HEK293T (cell line): ENCODE results near the gene DNASE1L1.

Experiments used
- CTCF ChIA-PET: fragments of 350-600 bp; formaldehyde crosslinking; extraction: SDS; loops from one replicate; lab custom pipeline; 2021; ENCODE audit warnings: antibody characterized with exemption, inconsistent platforms; lab: Yijun Ruan, JAX
- POLR2A ChIA-PET: fragments of 350-600 bp; formaldehyde crosslinking; extraction: SDS; loops from one replicate; lab custom pipeline; 2020; ENCODE audit warnings: antibody characterized with exemption, inconsistent platforms; lab: Yijun Ruan, JAX
- DNase-seq: peaks from one replicate; pipeline ENCODE4 v3.0.0; 2012; ENCODE audit warnings: mixed read lengths; ENCODE audit errors: extremely low spot score
- ARNT ChIP-seq: fragments of 450-650 bp; IDR thresholded peaks from 2 replicates; pipeline ENCODE4 v1.6.1; 2017; ENCODE audit warnings: mild to moderate bottlenecking
- BHLHE40 ChIP-seq: fragments of 450-650 bp; IDR thresholded peaks from 2 replicates; pipeline ENCODE4 v1.6.1; 2016; ENCODE audit warnings: mild to moderate bottlenecking, moderate library complexity, borderline replicate concordance
- CTBP1 ChIP-seq: fragments of 450-650 bp; IDR thresholded peaks from 2 replicates; pipeline ENCODE4 v1.6.1; 2016; ENCODE audit warnings: borderline replicate concordance
- ELF4 ChIP-seq: fragments of 450-650 bp; IDR thresholded peaks from 2 replicates; pipeline ENCODE4 v1.6.1; 2017; ENCODE audit warnings: antibody characterized with exemption
- FOXA1 ChIP-seq: fragments of 450-650 bp; IDR thresholded peaks from 2 replicates; pipeline ENCODE4 v1.6.1; 2016; ENCODE audit warnings: mild to moderate bottlenecking
- FOXK2 ChIP-seq: fragments of 450-650 bp; IDR thresholded peaks from 2 replicates; pipeline ENCODE4 v1.6.1; 2016; ENCODE audit warnings: mild to moderate bottlenecking
- FOXM1 ChIP-seq: fragments of 450-650 bp; IDR thresholded peaks from 2 replicates; pipeline ENCODE4 v1.6.1; 2017; ENCODE audit warnings: mild to moderate bottlenecking, borderline replicate concordance
- HDGF ChIP-seq: fragments of 450-650 bp; IDR thresholded peaks from 2 replicates; pipeline ENCODE4 v1.6.1; 2017; ENCODE audit warnings: antibody characterized with exemption, borderline replicate concordance
- L3MBTL2 ChIP-seq: fragments of 450-650 bp; conservative IDR thresholded peaks from 2 replicates; pipeline ENCODE4 v1.6.1; 2016; ENCODE audit warnings: mild to moderate bottlenecking
- LEF1 ChIP-seq: fragments of 450-650 bp; IDR thresholded peaks from 2 replicates; pipeline ENCODE4 v1.6.1; 2017; ENCODE audit warnings: mild to moderate bottlenecking, borderline replicate concordance
- NFRKB ChIP-seq: fragments of 450-650 bp; IDR thresholded peaks from 2 replicates; pipeline ENCODE4 v1.6.1; 2016; ENCODE audit warnings: mild to moderate bottlenecking, moderate library complexity
- SP1 ChIP-seq: fragments of 450-650 bp; IDR thresholded peaks from 2 replicates; pipeline ENCODE4 v1.6.1; 2017
- SUZ12 ChIP-seq: fragments of 450-650 bp; IDR thresholded peaks from 2 replicates; pipeline ENCODE4 v1.6.1; 2016; ENCODE audit warnings: mild to moderate bottlenecking
- TARDBP ChIP-seq: fragments of 450-650 bp; IDR thresholded peaks from 2 replicates; pipeline ENCODE4 v1.6.1; 2016
- ZNF384 ChIP-seq: fragments of 450-650 bp; IDR thresholded peaks from 2 replicates; pipeline ENCODE4 v1.6.1; 2016
- TF ChIP-seq, protein P1 (sequence below): fragments of 450-650 bp; IDR thresholded peaks from 2 replicates; pipeline ENCODE4 v1.6.1; 2016

DNASE1L1 gene

DNA sequence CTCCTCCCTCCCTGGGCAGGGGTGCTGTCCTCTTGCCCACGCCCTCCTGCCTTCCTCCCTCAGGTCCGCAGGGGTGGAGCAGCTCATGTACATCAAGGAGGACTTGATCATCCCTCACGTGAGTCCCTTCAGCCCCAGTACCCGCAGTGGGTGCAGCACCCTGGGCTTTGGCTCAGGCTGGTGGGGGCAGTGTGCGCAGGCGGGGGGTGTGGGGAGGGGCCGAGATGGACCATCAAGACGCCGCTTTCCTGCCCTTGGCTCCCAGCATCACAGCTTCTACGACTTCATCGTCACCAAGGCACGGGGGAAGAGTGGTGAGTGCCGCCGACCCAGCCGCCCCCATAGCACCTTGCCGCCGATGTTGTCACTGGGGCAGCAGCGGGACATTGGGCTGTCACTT lies 40.6 kb upstream of the DNASE1L1 start:
- TF ChIP-seq FOXM1 = no peak
- TF ChIP-seq, protein P1, sequence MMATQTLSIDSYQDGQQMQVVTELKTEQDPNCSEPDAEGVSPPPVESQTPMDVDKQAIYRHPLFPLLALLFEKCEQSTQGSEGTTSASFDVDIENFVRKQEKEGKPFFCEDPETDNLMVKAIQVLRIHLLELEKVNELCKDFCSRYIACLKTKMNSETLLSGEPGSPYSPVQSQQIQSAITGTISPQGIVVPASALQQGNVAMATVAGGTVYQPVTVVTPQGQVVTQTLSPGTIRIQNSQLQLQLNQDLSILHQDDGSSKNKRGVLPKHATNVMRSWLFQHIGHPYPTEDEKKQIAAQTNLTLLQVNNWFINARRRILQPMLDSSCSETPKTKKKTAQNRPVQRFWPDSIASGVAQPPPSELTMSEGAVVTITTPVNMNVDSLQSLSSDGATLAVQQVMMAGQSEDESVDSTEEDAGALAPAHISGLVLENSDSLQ = no peak
- no peak for TF ChIP-seq BHLHE40
- no peak for TF ChIP-seq ARNT
- TF ChIP-seq ZNF384 = no peak
- TF ChIP-seq SUZ12 = no peak
- TF ChIP-seq L3MBTL2 = no peak
- no peak for TF ChIP-seq FOXA1
- TF ChIP-seq ELF4 = no peak
- no peak for TF ChIP-seq NFRKB
- no peak for TF ChIP-seq LEF1
- ChIA-PET POLR2A (interaction anchor here (1.2 to 1.7 kb wide), 2 partner anchors 11 to 41 kb away, joined by 3 read pairs; partner anchors contain the start of gene SLC10A3), CTCF (no interaction called here)
- no peak for DNase-seq

DNA sequence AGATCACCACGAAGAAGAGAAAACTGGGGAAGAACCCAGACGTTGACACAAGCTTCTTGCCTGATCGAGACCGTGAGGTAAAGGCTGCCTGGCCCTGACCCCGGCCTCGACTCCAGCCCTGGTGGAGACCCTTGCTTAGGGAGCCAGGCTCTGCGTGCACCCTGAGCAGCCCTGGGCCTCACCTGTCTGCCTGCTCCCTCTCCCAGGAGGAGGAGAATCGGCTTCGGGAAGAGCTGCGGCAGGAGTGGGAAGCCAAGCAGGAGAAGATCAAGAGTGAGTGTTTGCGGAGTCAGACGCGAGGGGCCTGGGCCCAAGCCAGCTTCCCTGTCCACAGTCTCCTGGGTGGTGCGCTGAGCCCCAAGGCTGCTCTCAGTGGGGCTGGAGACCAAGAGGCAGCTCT lies 39.4 kb upstream of the DNASE1L1 start:
- POLR2A ChIA-PET = interaction anchor here (0.6 to 1.7 kb wide), 2 partner anchors 9 to 18 kb away, joined by 3 to 4 read pairs; no protein-coding TSS in a partner anchor
- no peak for TF ChIP-seq ELF4
- DNase-seq = no peak
- CTCF ChIA-PET = interaction anchor here (0.9 kb wide), 1 partner anchor 13 kb away, joined by 3 read pairs; no protein-coding TSS in a partner anchor

DNA sequence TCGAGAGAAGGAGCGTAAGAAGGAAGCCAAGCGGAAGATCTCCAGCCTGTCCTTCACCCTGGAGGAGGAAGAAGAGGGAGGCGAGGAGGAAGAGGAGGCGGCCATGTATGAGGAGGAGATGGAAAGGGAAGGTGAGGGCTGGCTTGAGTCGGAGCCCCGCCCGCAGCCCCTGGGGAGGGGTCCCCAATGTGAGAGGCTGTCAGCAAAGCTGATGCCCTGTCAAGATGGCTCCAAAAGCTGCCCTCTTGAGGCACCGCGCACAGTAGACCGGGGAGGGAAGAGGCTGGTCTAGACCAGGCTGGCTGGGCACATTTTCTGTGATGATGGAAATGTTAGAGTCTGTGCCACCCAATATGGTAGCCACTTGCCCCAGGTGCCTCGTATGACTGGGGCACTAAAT lies 37.4 kb upstream of the DNASE1L1 start:
- ChIA-PET POLR2A (interaction anchor here (1.0 to 1.6 kb wide), 4 partner anchors 13 to 56 kb away, joined by 3 to 4 read pairs (median 4); no protein-coding TSS in a partner anchor), CTCF (no interaction called here)
- TF ChIP-seq NFRKB = no peak
- TF ChIP-seq BHLHE40 = no peak
- TF ChIP-seq ARNT = no peak
- TF ChIP-seq LEF1 = no peak
- no peak for TF ChIP-seq SP1
- no peak for TF ChIP-seq CTBP1
- TF ChIP-seq TARDBP = no peak
- TF ChIP-seq ZNF384 = no peak
- TF ChIP-seq FOXK2 = no peak
- TF ChIP-seq, protein P1 = no peak
- no peak for TF ChIP-seq FOXA1
- TF ChIP-seq ELF4 = no peak
- TF ChIP-seq HDGF = no peak
- no peak for TF ChIP-seq SUZ12
- TF ChIP-seq L3MBTL2 = no peak
- TF ChIP-seq FOXM1 = no peak
- DNase-seq = no peak

DNA sequence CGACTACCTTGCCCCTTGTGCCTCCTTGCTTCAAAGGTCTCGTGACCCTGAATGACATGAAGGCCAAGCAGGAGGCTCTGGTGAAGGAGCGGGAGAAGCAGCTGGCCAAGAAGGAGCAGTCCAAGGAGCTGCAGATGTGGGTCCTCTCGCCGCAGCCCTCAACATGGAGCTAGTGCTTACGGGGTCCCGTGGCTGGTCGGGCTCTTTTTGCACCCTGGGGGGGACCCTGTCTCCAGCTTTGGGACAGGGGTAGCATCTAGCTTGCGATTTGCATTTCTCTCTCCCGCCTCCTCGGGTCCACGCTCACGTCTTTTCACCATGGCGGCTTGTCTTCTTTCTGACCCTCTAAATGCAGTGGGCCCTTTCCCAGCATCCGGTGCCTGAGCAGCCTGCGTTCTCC lies 36.7 kb upstream of the DNASE1L1 start:
- TF ChIP-seq, protein P1 = no peak
- TF ChIP-seq BHLHE40 (no peak), ZNF384 (no peak), SP1 (no peak), ARNT (no peak), CTBP1 (no peak), ELF4 (no peak), FOXK2 (no peak), NFRKB (no peak), FOXM1 (no peak), HDGF (no peak), TARDBP (no peak), LEF1 (no peak), SUZ12 (no peak), L3MBTL2 (no peak), FOXA1 (no peak)
- CTCF ChIA-PET = no interaction called here
- POLR2A ChIA-PET = interaction anchor here (1.0 to 1.8 kb wide), 6 partner anchors 13 to 48 kb away, joined by 3 to 6 read pairs (median 4); partner anchors contain the start of gene RPL10
- DNase-seq = no peak

DNA sequence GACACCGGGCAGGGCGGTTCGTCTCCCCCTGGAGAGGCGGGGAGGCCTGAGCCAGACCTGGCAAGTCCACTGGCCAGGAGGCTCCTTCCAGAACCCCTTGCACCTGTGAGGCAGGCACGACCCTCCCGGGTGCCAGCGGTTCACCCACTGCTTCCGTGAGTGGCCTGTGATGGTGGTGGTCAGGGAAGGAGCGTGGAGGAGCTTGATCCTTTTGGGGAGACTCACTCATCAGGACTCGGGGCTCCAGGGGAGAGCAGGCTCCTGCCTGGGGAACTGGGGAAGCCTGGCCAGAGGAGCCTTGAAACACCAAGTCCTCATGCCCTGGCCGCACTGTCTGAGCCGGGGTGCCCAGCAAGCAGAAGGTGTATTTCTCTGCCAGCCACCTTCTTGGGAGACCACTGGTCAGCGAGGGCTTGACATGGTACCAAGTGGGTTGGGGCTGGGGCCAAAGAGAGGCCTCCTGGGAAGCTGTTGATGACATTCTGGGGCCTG lies 35.7 kb upstream of the DNASE1L1 start:
- TF ChIP-seq SP1 (no peak), HDGF (peak; percentile 58; the same call in 1 of the 2 replicates)
- DNase-seq = no peak
- ChIA-PET POLR2A (interaction anchor here (0.7 to 2.4 kb wide), 9 partner anchors 9 to 47 kb away, joined by 3 to 8 read pairs (median 5); partner anchors contain the start of genes ATP6AP1, PLXNA3 and RPL10), CTCF (no interaction called here)

DNA sequence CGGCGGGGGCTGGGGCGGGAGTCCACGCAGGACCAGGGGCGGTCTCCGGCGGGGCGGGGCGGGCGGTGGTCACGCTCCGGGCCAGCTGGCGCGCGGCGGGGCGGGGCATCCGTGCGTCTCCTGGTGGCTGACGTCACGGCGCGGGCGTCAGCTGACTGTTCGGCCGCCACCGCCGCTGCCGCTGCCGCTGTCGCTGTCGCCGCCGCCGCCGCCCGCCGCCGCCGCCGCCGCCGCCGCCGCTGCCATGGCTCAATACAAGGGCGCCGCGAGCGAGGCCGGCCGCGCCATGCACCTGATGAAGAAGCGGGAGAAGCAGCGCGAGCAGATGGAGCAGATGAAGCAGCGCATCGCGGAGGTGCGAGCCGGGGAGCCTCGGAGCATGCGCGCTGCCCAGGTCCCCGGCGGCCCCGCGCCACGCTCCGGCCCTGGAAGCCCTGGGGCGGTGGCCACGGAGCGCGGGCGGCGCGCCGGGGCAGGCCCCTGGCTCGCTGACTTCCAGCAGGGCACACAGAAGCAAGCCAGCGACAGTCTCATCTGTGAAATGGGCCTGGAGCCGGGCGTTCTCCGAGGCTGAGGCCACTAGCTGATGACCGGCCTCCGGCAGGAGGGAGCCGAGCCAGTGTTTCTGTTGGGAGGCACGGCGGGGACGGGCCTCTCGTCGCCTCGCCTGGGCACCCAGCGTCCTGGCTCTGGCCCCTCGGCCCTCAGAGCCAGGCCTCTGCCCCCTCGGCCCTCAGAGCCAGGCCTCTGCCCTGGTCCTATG lies 35.1 kb upstream of the DNASE1L1 start, which contains the start of gene FAM50A:
TSS of gene FAM50A (plus strand) at position 150 of the 763 bp plus-strand sequence. CDS start at position 245, 95 bp downstream.
- ChIA-PET POLR2A (interaction anchor here (0.7 to 2.4 kb wide), 12 partner anchors 7 to 46 kb away, joined by 3 to 8 read pairs (median 4); partner anchors contain the start of genes ATP6AP1 and PLXNA3), CTCF (no interaction called here)
- peak; percentile 90 for DNase-seq
- TF ChIP-seq ARNT (0 out of 2 replicates have a peak, but pooled peaks have one; percentile 53), BHLHE40 (no peak), FOXK2 (no peak), FOXA1 (no peak), SUZ12 (no peak), TARDBP (no peak), CTBP1 (no peak), FOXM1 (no peak)
